GM21529 (cell line): ENCODE results near the gene ZNF362.
"Not testable (repeated sequence)": the region's sequence is repeated elsewhere in the genome, so short reads cannot be mapped to it uniquely, and the experiment has no call there.

Experiments used
- ATAC-seq: cut with Tn5 transposase; IDR thresholded peaks from one replicate; pipeline ENCODE4 v1.9.1; 2021; ENCODE audit not compliant: unreplicated experiment

ZNF362 gene, protein sequence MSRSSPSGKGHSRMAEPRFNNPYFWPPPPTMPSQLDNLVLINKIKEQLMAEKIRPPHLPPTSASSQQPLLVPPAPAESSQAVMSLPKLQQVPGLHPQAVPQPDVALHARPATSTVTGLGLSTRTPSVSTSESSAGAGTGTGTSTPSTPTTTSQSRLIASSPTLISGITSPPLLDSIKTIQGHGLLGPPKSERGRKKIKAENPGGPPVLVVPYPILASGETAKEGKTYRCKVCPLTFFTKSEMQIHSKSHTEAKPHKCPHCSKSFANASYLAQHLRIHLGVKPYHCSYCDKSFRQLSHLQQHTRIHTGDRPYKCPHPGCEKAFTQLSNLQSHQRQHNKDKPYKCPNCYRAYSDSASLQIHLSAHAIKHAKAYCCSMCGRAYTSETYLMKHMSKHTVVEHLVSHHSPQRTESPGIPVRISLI

DNA sequence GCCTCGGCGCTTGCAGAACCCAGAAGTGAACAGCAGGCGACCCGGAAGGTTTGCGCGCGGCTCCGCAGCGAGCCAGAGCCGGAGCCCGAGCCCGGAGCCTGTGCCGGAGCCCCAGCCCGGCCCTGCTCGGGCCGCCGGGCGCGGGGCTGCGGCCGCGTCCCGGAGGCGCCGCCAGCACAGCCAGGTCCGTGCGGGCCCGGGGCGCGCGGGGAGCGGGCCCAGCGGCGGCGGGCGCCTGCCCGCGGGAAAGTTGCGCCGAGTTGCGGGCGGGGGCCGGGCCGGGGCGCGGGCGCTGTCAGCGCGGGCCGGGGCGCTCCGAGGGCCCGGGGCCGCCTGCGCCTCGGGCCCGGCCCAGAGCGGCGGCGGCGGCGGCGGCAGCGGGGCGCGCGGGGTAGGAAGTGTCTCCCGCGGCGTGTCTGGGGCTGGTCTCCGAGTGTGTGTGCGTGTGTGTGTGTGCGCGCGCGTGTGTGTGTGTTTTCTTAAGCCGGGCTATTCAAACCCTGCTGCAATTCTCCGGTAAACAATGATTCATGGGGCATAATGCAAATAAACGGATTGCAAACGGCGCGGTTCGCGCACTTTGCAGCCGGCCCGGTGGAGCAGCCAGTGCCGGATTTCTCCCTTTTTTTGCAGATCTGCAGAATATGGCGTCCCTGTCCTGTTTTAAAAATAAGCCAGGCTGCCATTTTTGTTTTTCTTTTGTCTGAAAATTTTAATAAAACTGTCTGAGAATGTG lies at the start of gene ZNF362:
Gene ZNF362, plus strand, starts transcription at position 22 of the 736 bp plus-strand sequence. CDS start 14,083 bp downstream, outside the sequence.
- ATAC-seq, result peak; percentile 45

DNA sequence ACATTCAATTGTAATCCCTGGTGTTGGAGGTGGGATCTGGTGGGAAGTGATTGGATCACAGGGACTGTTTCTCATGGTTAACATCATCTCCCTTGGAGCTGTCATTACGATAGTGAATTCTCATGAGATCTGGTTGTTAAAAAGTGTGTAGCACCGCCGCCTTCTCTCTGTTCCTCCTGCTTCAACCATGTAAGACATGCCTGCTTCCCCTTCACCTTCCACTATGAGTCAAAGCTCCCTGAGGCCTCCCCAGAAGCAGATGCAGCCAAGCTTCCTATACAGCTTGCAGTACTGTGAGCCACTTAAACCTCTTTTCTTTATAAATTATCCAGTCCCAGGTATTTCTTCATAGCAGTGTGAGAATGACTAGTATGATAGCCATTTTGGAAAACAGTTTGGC lies 44.3 kb upstream of the ZNF362 start:
- no peak for ATAC-seq

DNA sequence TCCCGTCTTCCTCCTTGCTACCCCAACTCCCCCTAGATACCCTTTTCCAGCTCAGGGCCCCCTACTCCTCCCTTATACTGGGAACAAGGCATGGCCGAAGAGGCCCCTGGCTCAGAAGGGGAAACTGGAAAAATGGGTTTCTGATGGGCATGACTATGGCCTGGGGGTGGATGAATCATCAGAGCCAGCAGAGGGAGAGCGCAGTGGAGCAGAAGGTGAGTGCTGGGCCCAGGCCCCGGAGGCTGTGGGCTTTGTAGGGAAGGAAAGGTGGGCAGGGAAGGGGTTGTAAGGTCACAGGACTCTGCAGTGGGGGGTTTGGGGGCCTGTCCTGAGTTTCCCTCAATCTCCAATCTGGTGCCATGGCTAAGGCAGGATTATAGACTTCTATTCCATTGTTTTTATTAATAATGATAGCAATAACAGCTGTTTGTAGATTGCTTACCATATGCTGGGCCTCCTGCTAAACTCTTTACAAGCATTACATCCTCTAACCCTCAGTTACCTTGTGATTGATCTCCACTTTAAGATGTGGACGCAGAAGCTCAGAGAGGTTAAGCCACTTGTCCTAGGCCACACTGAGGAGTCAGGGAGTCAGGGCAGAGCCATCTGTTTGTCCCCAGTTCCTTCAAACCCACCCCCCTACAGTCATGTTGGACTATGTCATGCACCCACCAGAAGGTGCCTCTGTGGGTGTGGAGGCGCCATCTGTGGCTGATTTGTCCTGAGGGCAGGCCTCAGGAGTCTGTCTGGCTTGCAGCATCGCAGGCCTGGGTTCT lies 36.2 kb upstream of the ZNF362 start:
- ATAC-seq, result no peak

DNA sequence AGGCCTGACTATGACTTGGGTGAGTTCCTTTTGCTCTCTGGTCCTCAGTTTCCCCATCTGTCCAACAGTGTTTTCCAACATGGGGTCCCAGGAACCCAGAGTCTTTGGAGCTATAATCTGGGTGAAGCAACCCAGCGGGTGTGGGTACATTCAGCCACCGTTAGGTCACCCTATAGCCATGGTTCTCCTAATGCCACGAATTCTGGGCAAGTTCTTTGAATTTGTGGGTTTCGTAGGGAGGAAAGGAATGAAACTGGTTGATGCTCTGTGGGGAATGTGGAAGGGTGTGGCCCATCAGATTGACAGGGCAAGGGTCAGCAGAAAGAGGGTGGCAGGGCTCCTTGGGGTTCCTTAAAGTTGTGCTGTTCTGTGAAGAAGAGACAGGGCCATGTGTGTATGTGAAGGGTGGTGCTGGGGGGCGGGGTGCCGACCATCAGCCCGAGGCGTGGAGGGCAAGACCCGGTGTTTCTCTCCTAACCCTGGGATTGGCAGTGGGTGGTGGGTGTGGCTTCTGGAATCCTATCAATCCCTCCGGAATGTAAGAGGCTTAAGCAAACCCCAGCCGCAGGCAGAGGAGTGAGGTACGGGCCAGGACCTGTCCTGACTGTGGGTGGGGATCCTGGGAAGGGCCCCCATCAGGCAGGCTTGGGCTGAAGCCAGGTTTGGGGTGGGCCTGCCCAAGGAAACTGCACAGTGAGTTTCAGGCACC lies 35.5 kb upstream of the ZNF362 start:
- no peak for ATAC-seq

DNA sequence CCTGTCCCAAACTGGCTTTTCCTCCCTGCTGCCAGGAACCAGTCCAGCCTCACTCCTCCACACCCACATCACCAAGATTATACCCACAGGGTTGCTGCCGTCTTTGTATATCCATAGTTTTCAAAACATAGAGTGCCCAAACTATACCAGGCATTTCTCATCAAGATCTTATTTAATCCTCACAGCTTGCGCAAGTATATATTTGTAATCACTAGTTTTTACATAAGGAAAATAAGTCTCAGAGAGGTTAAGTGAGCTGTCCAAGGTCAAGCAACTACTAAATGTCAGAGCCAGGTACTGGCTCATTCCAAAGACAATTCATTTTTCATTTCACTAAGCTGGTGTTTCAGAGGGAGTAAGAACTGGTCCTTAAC lies 34.9 kb upstream of the ZNF362 start:
- no peak for ATAC-seq

DNA sequence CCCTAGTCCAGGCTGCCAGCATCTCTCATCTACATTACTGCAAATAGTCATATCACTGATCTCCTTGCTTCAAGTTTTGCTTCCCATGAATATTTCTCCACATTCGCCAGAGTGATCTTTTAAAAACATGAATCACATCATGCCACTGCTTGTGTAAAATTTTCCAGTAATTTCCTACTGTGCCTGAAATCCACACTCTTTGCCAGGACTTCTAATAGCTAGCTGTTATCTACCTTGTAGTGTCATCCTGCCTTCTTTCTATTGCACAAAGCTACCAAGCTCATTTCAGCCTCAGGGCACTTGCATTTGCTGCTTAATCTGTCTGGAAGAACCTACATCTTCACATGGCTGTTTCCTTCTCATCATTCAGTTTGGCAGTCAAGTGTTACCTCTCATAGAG lies 33.9 kb upstream of the ZNF362 start:
- no peak for ATAC-seq

DNA sequence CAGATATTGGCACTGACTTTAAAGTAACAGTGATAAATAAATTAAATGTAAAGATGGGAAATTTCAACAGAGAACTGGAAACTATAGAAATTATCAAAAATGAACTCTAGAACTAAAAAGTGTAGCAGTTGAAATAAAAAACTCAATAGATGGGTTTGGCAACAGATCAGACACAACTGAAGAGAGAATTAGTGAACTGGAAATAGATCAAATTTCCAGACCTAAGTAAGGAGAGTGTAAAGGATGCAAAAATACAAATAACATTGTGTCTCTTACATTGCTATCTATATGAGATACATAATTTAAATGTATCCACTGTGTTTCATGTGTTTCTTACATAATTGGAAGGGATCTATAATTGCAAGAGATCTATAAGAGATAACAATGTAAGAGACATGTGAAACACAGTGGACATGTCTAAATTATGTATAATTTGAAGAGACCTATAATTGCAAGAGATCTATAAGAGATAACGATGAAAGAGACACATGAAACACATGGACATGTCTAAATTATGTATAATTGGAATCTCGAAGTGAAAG lies 32.1 kb upstream of the ZNF362 start:
- ATAC-seq, result no peak

DNA sequence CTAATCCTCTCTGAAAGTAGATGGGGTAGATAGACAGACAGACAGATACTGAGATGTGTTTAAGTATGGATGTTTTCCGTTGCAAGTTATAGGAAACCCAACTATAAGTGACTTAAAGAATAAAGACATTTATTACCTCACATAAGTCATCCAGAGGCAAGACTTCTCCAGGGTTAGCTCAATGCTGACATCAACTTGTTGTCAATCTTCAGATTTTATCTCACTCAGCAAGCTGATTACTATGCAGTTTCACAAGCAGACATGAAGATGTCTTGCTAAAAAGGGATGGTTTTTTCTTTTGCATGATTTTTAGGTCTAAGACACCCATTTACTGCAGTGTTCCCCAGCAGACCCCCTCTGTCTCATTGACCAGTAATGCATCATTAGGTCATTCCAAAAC lies 30.7 kb upstream of the ZNF362 start:
- no peak for ATAC-seq

DNA sequence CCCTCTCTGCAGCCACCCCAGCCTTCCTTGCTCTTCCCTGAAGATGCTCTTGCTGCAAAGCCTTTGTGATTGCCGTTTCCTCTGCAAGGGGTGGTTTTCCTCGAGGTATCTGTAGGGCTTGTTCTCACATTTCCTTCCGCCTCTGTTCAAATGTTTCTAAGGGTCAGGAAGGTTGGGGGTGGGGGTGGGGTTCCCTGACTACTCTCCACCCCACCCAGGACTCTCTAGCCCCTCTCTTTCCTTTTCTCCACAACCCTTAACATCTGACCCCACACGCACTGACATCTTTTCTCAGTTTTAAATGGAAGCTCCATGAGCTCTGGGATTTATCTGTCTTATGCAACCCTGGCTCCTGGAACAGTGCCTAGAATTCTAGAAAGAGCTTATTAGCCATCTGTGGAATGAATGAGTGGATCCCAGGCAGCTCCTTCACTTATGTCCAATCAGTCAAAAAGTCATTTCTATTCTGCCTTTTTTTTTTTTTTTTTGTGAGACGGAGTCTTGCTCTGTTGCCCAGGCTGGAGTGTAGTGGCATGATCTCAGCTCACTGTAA lies 27.3 kb upstream of the ZNF362 start:
- no peak for ATAC-seq

DNA sequence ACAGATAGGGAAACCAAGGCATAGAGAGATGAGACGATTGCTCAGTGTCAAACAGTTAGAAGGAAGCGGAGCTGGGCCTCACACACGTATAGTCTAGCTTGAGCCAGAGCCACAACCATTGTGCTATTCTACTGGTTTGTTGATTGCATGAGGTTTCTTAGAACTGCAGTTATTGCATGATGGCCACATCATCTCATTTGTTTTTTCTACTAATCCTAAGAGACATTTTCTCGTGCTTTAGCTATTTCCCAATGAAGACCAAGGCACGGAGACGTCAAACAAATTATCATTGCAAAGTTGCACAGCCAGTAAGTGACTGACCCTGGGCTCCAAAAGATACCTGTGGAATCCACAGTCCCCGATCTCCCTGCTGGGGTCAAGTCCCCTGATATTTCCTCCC lies 25.1 kb upstream of the ZNF362 start:
- ATAC-seq, result no peak

DNA sequence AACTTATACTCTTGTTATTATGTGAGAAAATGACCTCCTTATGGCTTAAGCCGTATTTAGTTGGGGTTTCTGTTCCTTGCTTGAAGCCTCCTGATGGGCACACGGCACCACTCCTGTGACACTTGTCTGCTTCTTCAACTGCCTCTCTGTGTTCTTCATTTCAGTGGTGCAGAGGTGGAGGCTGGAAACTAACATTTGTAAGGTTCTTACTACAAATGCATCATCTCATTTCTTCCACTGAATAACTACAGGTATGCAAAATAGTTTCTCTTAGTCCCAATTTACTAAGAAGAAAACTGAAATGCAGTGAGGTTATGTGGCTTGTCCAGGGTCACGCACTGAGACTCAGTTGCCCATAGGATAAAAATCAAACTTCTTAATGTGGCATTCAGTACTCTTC lies 23.6 kb upstream of the ZNF362 start:
- ATAC-seq, result no peak

DNA sequence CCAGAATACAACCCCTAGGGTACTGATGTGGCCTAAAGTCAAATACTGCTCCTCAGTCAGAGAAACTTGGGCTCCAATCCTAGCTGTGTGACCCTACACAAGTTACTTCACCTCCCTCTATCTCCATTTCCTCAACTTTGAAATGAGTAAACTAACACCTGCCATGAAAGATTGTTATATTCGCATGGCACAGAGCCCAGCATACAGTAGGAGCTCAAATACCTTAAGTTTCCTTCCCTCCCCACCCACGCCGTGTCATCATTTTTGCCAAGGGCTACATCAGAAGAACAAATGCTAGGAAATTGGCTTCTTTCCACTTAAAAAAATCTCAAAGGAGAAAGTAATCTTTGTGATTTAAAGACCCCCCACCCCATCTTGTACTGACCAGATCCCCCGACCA lies 22.2 kb upstream of the ZNF362 start:
- no peak for ATAC-seq

DNA sequence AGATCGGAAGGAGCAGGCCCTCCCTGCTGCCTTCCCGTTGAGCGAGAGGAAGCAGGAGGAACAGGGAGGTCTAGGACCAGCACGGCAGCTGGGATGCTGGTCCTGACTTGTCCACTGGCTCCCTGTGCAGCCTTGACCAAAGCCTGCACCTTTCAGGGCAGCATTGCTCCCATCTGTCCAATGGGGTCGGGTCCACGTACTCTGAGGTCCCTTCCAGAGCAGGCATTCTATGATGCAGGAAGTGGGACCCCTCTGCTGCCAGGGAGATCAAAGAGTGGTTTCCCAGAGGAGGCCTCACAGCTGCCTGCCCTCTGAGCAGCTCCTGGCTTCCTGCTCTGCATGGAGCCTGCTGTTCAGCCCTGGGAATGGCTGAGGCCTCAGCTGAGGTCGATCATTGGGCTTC lies 21.7 kb upstream of the ZNF362 start:
- no peak for ATAC-seq

DNA sequence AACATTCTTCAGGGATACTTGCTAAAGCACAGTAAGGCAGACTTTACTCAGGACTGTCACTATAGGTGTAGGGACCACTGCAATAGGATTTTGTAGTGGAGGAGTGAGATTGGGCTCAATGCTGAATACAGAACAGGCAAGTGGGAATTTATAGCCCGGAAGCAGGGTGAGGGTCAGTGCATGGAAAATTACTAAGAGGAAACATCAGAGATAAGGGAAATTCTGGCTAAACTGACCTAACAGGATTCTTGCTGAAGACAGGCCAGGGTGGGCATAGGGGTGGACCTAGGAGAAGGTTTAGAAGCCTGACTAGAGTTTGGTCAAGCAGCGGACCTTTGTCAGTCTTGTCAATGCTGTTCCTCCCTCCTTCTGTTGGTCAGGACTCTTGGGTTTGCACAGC lies 20.8 kb upstream of the ZNF362 start:
- no peak for ATAC-seq

DNA sequence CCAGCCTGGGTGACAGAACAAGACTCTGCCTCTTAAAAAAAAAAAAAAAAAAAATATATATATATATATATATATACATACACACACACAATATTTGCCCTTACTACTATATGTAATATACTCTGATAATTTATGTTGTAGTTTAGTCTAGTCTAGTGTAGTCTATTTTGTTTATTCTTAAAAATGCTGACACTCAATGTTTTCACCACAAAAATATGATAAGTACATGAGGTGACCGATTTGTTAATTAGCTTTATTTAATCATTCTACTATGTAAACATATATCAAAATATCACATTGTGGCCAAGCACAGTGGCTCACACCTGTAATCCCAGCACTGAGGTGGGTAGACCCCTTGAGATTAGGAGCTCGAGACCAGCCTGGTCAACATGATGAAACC lies 19.8 kb upstream of the ZNF362 start:
- ATAC-seq, result no peak

DNA sequence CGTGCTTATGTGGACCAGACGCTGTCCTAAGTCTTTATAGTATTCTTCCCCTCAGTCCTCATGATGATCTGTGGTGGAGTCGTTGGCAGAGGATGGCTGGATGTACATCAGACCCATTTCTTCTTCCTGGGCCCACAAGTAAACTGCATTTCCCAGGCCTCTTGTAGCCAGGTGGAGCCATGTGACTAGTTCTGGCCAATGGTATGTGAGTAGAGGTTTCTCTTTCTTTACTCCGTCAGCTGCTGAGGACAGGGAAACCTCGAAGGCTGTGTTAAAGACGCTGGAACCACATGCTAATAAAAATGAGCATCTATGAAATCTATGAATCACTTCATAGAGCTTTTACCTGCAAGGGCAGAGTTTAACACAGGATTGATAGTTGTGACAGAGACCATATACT lies 18.7 kb upstream of the ZNF362 start:
- ATAC-seq, result no peak

DNA sequence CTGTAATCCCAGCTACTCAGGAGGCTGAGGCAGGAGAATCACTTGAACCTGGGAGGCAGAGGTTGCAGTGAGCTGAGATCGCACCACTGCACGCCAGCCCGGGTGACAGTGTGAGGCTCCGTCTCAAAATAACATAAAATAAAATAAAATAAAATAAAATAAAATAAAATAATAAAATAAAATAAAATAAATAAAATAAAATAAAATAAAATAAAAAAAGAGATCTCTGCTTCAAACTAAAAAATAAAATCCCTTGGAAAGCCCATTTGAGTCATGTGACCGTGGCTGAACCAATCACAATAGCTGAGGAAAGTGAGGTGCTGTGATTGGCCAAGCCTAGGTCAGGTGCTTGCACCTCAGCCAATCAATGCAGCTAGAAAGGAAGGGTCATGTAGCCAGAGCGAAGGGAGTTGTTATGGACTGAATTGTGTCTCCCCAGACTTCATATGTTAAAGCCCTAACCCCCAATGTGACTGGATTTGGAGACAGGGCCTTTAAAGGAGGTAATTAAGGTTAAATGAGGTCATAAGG lies 18.0 kb upstream of the ZNF362 start:
- not testable (repeated sequence) for ATAC-seq

DNA sequence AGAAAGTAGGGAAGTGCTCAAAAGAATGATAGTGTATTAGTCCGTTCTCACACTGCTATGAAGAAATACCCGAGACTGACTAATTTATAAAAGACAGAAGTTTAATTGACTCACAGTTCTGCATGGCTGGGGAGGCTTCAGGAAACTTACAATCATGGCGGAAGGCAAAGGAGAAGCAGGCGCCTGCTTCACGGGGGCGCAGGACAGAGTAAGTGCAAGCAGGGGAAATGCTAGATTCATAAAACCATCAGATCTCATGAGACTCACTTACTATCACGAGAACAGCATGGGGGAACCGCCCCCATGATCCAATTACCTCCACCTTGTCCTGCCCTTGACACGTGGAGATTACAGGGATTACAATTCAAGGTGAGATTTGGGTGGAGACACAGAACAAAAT lies 16.9 kb upstream of the ZNF362 start:
- not testable (repeated sequence) for ATAC-seq

DNA sequence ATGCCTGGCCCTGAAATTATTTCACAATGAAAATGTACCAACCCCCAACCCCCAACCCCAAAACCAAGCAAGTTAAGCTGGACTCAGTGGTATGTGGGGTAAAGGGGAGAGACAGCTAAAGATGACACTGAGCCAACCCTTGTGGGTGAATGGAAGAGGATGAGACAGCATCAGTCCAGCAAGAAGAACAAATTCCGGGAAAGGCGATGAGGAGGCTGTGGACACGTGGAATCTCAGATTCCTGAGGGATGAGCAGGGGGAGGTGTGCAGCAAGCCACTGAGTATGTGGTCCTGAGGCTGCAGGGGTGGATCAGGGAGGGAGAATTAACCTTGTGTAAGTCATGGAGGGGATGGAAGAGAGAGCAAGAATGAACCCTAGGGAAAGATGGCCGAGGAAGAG lies 14.4 kb upstream of the ZNF362 start:
- no peak for ATAC-seq

DNA sequence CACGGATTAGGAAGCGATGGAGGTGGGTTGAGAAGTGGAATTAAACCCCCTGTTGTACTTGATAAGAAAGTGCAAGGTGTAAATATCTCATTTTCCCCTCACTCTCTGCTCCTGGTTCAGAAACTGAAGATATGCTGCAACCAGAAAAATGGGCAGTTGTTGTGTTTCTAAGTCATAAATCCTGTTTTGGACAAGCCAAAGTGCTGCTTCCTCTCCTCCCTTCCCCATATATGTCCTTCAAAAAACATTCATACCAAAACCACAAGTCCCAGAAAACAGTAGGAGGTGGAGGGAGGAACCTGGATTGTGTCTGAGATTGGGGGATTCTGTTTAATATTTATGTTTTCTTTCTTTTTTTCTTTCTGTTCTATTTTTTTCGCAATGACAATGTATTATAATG lies 13.6 kb upstream of the ZNF362 start:
- no peak for ATAC-seq
